GM19035 (cell line): ENCODE measurements around the gene PHLPP1.

Source experiments
- ATAC-seq: cut with Tn5 transposase; IDR thresholded peaks from one replicate; pipeline ENCODE4 v1.9.1; 2021; ENCODE audit not compliant: unreplicated experiment

The PHLPP1 gene

GRCh38 chr18:62842898-62843297 lies 127.6 kb downstream of the PHLPP1 start:
- no peak for ATAC-seq

DNA sequence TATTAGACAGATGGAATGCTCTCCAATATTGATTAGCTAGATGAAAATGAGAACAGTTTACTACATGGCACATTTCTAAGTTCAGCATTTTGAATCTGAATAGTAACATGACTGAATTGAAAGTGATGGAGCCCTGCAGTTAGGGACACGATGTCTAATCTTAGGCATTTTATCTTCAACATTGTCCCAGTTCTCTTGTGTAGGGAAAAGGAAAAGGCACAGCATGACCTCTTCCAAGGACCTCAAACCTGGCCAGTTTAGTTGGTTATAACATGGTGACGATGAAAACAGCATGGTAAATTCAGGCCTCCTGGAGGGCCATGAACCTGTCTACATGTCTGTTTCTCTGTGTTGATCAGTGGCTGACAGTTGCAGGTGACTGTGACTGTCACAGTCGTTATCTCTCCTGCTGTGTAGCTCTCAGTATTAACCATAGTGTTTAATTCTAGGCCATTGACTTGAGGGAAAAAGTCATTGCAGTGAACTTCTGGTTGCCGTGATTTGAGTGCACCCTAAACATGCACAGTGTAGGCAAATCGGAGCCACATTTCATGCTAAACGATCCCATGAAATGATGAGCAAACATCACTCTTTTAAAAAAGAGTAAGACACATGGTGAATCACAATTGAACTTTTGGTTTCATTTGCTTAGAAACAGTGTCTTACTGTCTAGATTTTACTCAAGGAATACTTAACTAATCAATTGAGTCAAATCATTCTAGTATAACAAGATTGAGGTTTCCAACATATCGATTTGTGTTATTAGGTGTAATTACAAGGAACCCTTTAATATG lies 129.7 kb downstream of the PHLPP1 start:
- peak; percentile 73 for ATAC-seq

DNA sequence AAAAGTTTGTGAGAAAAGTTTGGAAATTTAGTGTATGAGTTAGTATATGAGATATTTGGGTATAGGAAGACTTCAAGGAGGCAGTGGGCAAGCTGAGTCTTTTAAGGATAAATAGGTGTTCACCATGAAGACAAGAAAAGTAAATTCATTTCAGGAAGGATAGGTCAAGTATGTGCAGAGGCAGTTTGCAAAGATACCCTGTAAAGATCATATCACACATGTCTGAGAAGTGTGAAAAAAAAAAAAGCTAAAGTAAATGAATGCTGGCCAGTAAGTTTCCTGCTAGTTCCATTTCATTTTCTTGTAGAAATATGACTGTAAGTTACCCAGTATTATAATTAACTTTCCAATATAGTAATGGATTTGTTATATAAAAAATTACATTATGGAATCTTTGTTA lies 131.0 kb downstream of the PHLPP1 start:
- no peak for ATAC-seq

- ATAC-seq = no peak
Observed at GRCh38 chr18:62847081-62847480, 131.7 kb downstream of the PHLPP1 start.

- ATAC-seq = no peak
Observed at GRCh38 chr18:62848946-62849345, 133.6 kb downstream of the PHLPP1 start.

GRCh38 chr18:62850619-62851306 lies 135.4 kb downstream of the PHLPP1 start:
- ATAC-seq = no peak

DNA sequence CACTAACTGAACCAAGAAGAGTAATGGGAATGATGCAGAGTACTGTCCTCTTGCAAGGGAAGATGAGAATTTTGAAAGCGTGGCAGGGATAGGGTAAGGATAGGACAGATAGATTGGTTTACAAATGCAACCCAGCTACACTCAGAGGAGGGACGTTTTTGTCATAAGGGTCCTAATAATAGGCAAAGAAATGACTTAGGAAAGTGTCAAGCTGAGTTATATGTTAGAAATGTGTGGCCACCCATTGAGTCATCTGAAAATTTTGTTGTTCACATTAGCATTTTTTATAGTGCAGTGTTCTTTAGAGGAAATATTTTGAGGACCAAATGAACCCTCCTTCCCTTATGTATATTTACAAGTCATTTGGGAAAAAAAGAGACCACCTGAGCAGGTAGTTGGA lies 137.5 kb downstream of the PHLPP1 start:
- no peak for ATAC-seq

DNA sequence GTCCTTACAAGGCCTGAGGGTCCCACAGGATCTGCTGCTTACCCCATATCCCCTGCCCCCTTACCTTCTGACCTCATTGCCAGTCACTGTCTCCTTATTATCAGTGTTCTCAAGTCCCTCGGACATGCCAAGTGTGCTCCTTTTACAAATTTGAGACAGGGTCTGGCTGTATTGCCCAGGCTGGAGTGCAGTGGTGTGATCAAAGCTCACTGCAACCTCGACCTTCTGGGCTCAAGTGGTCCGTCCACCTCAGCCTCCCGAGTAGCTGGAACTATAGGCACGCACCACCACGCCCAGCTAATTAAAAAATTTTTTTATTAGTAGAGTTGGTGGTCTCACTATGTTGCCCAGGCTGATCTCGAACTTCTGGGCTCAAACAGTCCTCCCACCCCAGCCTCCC lies 141.0 kb downstream of the PHLPP1 start:
- ATAC-seq = no peak

DNA sequence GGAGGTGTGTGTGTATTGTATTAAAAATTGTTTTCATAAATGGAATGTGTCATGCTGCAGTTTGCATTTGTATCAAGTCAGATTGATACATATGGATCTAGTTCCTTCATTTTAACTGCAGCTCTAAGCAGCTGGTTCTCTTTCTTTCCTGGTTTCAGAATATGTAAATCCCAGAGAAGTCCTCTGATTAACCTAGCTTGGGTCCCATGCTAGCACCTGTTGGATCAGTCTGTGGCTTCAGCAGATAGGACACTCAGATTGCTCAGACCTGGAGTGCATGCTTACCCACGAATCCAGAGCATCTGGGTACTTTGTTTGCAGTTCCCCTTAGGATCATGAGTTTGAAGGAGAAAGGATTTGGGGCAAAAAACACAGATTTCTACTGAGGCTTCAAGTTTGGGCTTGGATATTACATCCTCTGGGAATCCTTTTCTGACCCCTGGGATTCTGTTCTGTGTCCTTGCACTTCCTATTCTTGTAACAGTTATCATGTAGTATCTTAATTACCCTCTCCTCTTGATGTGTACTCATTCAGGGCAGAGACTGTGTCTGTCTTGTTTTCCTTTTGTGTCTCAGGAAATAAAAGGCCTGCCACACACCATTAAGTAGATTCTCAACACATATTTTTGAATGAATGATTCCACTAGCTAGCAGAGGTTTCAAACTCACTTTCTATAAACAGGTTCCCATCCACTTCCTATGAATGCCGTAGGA lies 142.1 kb downstream of the PHLPP1 start:
- no peak for ATAC-seq

DNA sequence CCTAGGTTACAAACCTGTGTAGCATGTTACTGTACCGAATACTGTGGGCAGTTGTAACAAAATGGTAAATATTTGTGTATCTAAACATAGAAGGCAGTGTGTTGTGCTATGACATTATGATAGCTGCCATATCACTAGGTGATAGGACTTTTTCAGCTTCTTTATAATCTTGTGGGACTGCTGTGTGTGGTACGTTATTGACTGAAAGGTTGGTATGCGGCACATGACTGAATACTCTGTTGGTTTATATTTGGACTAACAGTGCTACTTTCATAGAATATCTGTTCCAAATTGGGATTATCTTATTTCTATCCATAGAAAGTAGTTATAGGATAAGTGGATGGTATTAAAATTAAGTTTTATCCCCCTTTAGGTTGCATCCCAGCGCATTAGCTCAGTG lies 144.7 kb downstream of the PHLPP1 start:
- no peak for ATAC-seq

- no peak for ATAC-seq
Observed at GRCh38 chr18:62862466-62862865, 147.1 kb downstream of the PHLPP1 start.

DNA sequence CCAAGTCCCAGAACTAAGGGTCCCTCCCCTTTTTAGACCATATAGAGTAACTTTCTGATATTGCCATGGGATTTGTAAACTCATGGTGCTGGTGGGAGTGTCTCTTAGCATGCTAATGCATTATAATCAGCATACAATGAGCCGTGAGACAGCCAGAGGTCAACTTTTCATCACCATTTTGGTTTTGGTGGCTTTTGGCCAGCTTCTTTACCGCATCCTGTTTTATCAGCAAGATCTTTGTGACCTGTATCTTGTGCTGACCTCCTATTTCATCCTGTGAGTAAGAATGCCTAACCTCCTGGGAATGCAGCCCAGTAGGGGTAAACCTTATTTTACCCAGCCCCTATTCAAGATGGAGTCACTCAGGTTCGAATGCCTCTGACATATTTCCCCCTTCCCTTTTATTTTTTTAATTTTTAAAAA lies 148.2 kb downstream of the PHLPP1 start:
- no peak for ATAC-seq

DNA sequence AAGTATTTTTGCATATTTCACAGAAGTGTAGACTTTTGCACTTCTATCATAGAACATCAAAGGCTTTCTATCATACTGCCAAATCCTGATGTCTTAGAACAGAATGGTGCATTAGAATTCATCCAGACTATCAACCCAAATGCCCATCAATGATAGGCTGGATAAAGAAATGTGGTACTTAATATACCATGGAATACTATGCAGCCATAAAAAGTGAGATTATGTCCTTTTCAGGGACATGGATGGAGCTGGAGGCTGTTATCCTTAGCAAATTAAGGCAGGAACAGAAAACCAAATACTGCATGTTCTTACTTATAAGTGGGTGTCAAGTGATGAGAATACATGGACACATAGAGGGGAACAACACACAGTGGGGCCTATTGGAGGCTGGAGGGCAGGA lies 150.2 kb downstream of the PHLPP1 start:
- no peak for ATAC-seq

GRCh38 chr18:62867534-62867933 lies 152.2 kb downstream of the PHLPP1 start:
- ATAC-seq = no peak

DNA sequence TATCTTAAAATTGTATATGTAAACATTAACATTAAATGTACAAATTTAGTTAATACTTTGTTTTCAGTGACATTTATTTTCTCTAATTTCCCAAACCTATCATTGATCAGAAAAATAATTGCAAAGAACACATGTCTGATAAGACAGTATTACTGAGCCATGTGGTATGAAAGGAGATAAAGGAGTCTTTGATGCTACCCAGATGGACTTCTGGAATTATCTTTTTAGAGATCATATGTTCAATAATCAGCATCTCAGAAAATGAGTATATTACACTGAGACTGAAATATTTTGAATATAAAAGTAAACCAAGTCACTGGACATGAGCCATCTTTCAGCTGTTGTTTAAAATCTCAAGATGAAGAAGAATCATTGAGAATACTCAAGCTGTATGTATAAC lies 153.3 kb downstream of the PHLPP1 start:
- ATAC-seq = no peak

- no peak for ATAC-seq
Observed at GRCh38 chr18:62870643-62871042, 155.3 kb downstream of the PHLPP1 start.

DNA sequence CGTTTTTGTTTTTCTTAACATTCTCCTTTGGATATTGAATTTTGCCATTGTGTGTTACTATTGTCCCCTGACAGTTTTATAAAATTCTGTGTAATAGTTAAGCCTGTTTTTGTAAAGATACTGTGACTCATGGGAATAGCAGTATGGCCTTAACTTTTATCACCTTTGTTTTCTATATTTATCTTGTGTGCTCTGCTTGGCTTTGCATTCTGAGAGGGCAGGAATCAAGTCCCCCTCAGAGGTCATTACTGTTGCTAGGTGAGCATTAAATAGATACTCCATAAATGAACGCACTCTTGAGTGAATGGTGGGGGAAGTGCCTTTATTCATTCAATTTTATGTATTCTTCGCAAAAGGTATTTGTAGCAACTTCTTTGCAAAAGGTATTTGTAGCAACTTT lies 160.0 kb downstream of the PHLPP1 start:
- ATAC-seq = no peak

DNA sequence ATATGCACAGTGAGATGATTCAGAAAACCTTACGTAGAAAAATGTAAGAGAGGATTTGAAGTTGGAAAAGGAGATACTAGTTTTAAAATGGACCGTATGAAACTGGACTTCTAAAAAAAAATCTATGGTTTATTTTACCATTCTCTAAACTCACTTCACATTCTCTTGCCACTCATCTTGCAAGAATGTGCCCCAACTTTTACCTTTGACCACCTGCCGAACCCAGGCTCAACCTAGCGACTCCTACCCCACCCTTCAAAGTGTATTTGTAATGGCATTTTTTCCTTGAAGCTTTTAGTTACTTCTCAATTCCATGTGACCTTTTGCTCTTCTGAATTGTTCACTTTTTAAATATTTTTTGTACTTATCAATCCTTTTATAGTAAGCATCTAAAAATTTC lies 160.8 kb downstream of the PHLPP1 start:
- ATAC-seq = no peak

GRCh38 chr18:62876828-62877227 lies 161.5 kb downstream of the PHLPP1 start:
- no peak for ATAC-seq

GRCh38 chr18:62877411-62878221 lies 162.3 kb downstream of the PHLPP1 start:
- no peak for ATAC-seq

DNA sequence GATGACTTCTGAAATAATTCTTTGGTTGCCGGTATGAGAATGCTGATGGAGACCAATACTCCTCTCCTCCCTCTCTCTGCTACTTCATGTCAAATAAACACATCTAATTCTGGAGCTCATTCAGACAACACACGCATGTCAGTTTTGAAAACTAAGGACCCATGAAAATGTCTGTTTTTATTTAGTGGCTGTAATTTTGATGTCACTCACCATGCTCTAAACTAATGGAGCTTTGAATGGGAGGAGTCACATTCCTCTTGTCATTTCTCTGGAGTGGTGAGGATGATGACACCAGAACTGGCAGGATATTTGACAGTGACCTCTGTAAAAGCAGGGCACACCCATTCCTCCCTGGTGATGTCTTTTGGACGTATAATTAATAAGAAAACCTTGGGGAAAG lies 163.0 kb downstream of the PHLPP1 start:
- no peak for ATAC-seq
